Measurements from ENCODE around the gene HERPUD2. TPM values are rescaled to one million over a fixed set of nuclear protein-coding genes. Genes with fewer than 3 reads are reported as not detected.
"Not testable (repeated sequence)": the region's sequence is repeated elsewhere in the genome, so short reads cannot be mapped to it uniquely, and the experiment has no call there.

The HERPUD2 gene
- total and polyA plus RNA-seq, 2 donors (not counting 1 experiment from before 2014, with no cell fraction given), result 58.8 to 62.2 TPM

GRCh38 chr7:35700333-35700732 is 5.4 kb upstream of the HERPUD2 start:
- no peak for TF ChIP-seq EZH2 (IDR thresholded peaks at IDR 0.05; ENCODE audit: borderline replicate concordance, insufficient read depth, low read depth, low read length, poor library complexity, severe bottlenecking)
- TF ChIP-seq, protein P1, sequence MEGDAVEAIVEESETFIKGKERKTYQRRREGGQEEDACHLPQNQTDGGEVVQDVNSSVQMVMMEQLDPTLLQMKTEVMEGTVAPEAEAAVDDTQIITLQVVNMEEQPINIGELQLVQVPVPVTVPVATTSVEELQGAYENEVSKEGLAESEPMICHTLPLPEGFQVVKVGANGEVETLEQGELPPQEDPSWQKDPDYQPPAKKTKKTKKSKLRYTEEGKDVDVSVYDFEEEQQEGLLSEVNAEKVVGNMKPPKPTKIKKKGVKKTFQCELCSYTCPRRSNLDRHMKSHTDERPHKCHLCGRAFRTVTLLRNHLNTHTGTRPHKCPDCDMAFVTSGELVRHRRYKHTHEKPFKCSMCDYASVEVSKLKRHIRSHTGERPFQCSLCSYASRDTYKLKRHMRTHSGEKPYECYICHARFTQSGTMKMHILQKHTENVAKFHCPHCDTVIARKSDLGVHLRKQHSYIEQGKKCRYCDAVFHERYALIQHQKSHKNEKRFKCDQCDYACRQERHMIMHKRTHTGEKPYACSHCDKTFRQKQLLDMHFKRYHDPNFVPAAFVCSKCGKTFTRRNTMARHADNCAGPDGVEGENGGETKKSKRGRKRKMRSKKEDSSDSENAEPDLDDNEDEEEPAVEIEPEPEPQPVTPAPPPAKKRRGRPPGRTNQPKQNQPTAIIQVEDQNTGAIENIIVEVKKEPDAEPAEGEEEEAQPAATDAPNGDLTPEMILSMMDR (IDR thresholded peaks at IDR 0.05), result no peak
- peaks cover 6 to 10% of the 10 kb centered on the region in 2 donors for H3K4me1 ChIP-seq (ENCODE audit: control insufficient read depth in 2 of 2, insufficient read depth in 2 of 2, low read length in 2 of 2)
- no peaks in the 10 kb centered on the region for H3K9me3 Mint-ChIP-seq (ENCODE audit: insufficient read depth)
- CTCF ChIA-PET, result interaction anchor here (1.3 to 1.7 kb wide), 3 partner anchors 11 to 619 kb away, joined by 3 to 6 read pairs (median 3); no protein-coding TSS in a partner anchor
- ATAC-seq (ENCODE audit: low read depth) (no peak), DNase-seq (no peak)
- H3K4me3 ChIP-seq (ENCODE audit: control extremely low read depth in 1 of 5, extremely low read depth in 1 of 5, insufficient read depth in 1 of 5, low read depth in 2 of 5, low read length in 4 of 5), result no peak overlapping the region
- no peaks in the 10 kb centered on the region for H3K27me3 Mint-ChIP-seq
- H3K27ac ChIP-seq (ENCODE audit: low read length in 2 of 2), result no peak overlapping the region
- intact Hi-C loops (cut with micrococcal nuclease), result loop anchor here (10.0 kb wide), 1 partner anchor 274 kb away; no protein-coding TSS in a partner anchor
- no peak overlapping the region for H2AFZ ChIP-seq (ENCODE audit: insufficient read depth, low read depth, low read length, poor library complexity, severe bottlenecking)
- H4K20me1 ChIP-seq (ENCODE audit: control insufficient read depth, insufficient read depth, low read length, poor library complexity, severe bottlenecking), result no peaks in the 10 kb centered on the region
- H3K9me3 ChIP-seq (ENCODE audit: control extremely low read depth in 1 of 3, control insufficient read depth in 2 of 3, insufficient read depth in 1 of 3, low read length in 2 of 3), result no peaks in the 10 kb centered on the region
- H3K4me2 ChIP-seq (replicated peaks; ENCODE audit: low read depth, low read length, poor library complexity, severe bottlenecking), result no peak overlapping the region
- no peak overlapping the region for H3K4me3 Mint-ChIP-seq
- H3K27ac Mint-ChIP-seq, result no peak overlapping the region
- H3K27me3 ChIP-seq (replicated peaks in 1 of 4; ENCODE audit: control extremely low read depth in 1 of 4, control insufficient read depth in 3 of 4, insufficient read depth in 4 of 4, low read length in 3 of 4), result no peaks in the 10 kb centered on the region
- POLR2A ChIA-PET, result interaction anchor here (0.7 kb wide), 1 partner anchor 29 kb away, joined by 4 read pairs; no protein-coding TSS in a partner anchor
- no peak overlapping the region for H3K9ac ChIP-seq (ENCODE audit: low read length)
- H3K36me3 ChIP-seq (replicated peaks in 1 of 2; ENCODE audit: control extremely low read depth in 1 of 2, control insufficient read depth in 1 of 2, extremely low read depth in 1 of 2, insufficient read depth in 2 of 2, low read length in 1 of 2), result no peaks in the 10 kb centered on the region
- peaks cover 7% of the 10 kb centered on the region for H3K79me2 ChIP-seq (ENCODE audit: control insufficient read depth, insufficient read depth, low read length)
- peaks cover 12% of the 10 kb centered on the region for H3K4me1 Mint-ChIP-seq

DNA sequence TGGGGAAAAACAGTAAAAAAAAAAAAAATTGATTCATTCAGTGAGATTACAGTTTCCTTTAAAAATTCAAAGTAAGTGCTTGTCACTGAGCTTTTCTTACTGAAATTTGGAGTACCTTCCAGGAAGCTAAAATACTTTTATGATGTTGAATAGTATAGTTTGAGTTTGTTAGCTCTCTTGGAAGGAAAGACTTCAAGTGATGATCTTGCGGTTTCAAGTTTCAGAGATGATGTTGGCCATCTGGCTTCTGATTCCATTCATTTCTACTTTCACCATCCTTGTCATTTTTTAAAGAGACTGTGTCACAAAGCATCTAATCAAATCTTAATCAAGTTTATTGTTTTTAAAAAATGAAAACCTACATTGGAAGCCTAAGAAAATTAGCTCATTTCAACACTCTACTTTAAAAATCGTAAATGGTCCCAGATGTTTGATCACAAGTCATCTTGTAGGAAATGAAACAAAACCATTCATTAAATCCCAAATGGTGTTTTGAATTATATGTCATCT is 4.9 kb upstream of the HERPUD2 start:
- Mint-ChIP-seq H3K27me3 (no peaks in the 10 kb centered on the region), H3K4me1 (peaks cover 16% of the 10 kb centered on the region), H3K27ac (no peak overlapping the region), H3K4me3 (no peak overlapping the region), H3K9me3 (ENCODE audit: insufficient read depth) (no peaks in the 10 kb centered on the region)
- no peak for DNase-seq
- H3K4me2 ChIP-seq (replicated peaks; ENCODE audit: low read depth, low read length, poor library complexity, severe bottlenecking), result no peak overlapping the region
- peaks cover 6 to 10% of the 10 kb centered on the region in 2 donors for H3K4me1 ChIP-seq (ENCODE audit: control insufficient read depth in 2 of 2, insufficient read depth in 2 of 2, low read length in 2 of 2)
- no peaks in the 10 kb centered on the region for H3K9me3 ChIP-seq (ENCODE audit: control extremely low read depth in 1 of 3, control insufficient read depth in 2 of 3, insufficient read depth in 1 of 3, low read length in 2 of 3)
- H3K4me3 ChIP-seq (ENCODE audit: control extremely low read depth in 1 of 5, extremely low read depth in 1 of 5, insufficient read depth in 1 of 5, low read depth in 2 of 5, low read length in 4 of 5), result no peak overlapping the region
- no peak overlapping the region for H2AFZ ChIP-seq (ENCODE audit: insufficient read depth, low read depth, low read length, poor library complexity, severe bottlenecking)
- CTCF ChIA-PET, result interaction anchor here (1.4 to 2.1 kb wide), 3 partner anchors 10 to 620 kb away, joined by 3 to 9 read pairs (median 6); no protein-coding TSS in a partner anchor
- POLR2A ChIA-PET, result no interaction called here
- H3K27me3 ChIP-seq (replicated peaks in 1 of 4; ENCODE audit: control extremely low read depth in 1 of 4, control insufficient read depth in 3 of 4, insufficient read depth in 4 of 4, low read length in 3 of 4), result no peaks in the 10 kb centered on the region
- H3K27ac ChIP-seq (ENCODE audit: low read length in 2 of 2), result no peak overlapping the region
- no peaks in the 10 kb centered on the region for H3K36me3 ChIP-seq (replicated peaks in 1 of 2; ENCODE audit: control extremely low read depth in 1 of 2, control insufficient read depth in 1 of 2, extremely low read depth in 1 of 2, insufficient read depth in 2 of 2, low read length in 1 of 2)
- no peak for ATAC-seq (ENCODE audit: low read depth)
- H3K79me2 ChIP-seq (ENCODE audit: control insufficient read depth, insufficient read depth, low read length), result peaks cover 11% of the 10 kb centered on the region
- no peak for TF ChIP-seq EZH2 (IDR thresholded peaks at IDR 0.05; ENCODE audit: borderline replicate concordance, insufficient read depth, low read depth, low read length, poor library complexity, severe bottlenecking)
- intact Hi-C loops (cut with micrococcal nuclease), result loop anchor here (10.0 kb wide), 2 partner anchors 275 to 665 kb away; a partner anchor contains a TSS
- WGBS (ENCODE audit: insufficient coverage), result no CpG with 5 or more reads among the region's 2 CpGs
- H3K9ac ChIP-seq (ENCODE audit: low read length), result no peak overlapping the region
- H4K20me1 ChIP-seq (ENCODE audit: control insufficient read depth, insufficient read depth, low read length, poor library complexity, severe bottlenecking), result no peaks in the 10 kb centered on the region

- H3K9me3 Mint-ChIP-seq (ENCODE audit: insufficient read depth); H3K9ac ChIP-seq (ENCODE audit: low read length); DNase-seq; H3K27me3 Mint-ChIP-seq; H3K4me3 ChIP-seq (ENCODE audit: control extremely low read depth in 1 of 5, extremely low read depth in 1 of 5, insufficient read depth in 1 of 5, low read depth in 2 of 5, low read length in 4 of 5); H3K9me3 ChIP-seq (ENCODE audit: control extremely low read depth in 1 of 3, control insufficient read depth in 2 of 3, insufficient read depth in 1 of 3, low read length in 2 of 3); H3K27ac Mint-ChIP-seq; H3K4me2 ChIP-seq (replicated peaks; ENCODE audit: low read depth, low read length, poor library complexity, severe bottlenecking); H3K27ac ChIP-seq (ENCODE audit: low read length in 2 of 2); H3K36me3 ChIP-seq (replicated peaks in 1 of 2; ENCODE audit: control extremely low read depth in 1 of 2, control insufficient read depth in 1 of 2, extremely low read depth in 1 of 2, insufficient read depth in 2 of 2, low read length in 1 of 2); ATAC-seq (ENCODE audit: low read depth); POLR2A ChIA-PET; H3K4me3 Mint-ChIP-seq; H4K20me1 ChIP-seq (ENCODE audit: control insufficient read depth, insufficient read depth, low read length, poor library complexity, severe bottlenecking); H3K27me3 ChIP-seq (replicated peaks in 1 of 4; ENCODE audit: control extremely low read depth in 1 of 4, control insufficient read depth in 3 of 4, insufficient read depth in 4 of 4, low read length in 3 of 4); H2AFZ ChIP-seq (ENCODE audit: insufficient read depth, low read depth, low read length, poor library complexity, severe bottlenecking): not testable (repeated sequence)
- H3K4me1 ChIP-seq (ENCODE audit: control insufficient read depth in 2 of 2, insufficient read depth in 2 of 2, low read length in 2 of 2), result peaks cover 14 to 18% of the 10 kb centered on the region in 2 donors
- CTCF ChIA-PET, result interaction anchor here (1.2 to 2.1 kb wide), 4 partner anchors 11 to 106 kb away, joined by 3 to 9 read pairs (median 5); no protein-coding TSS in a partner anchor
- H3K79me2 ChIP-seq (ENCODE audit: control insufficient read depth, insufficient read depth, low read length), result peaks cover 26% of the 10 kb centered on the region
- H3K4me1 Mint-ChIP-seq, result peaks cover 24% of the 10 kb centered on the region
- 100% methylated on average over 2 of the region's 3 CpGs for WGBS (ENCODE audit: insufficient coverage)
- intact Hi-C loops (cut with micrococcal nuclease), result loop anchor here (10.0 kb wide), 1 partner anchor 666 kb away; a partner anchor contains a TSS
Observed at GRCh38 chr7:35698382-35698781, 3.4 kb upstream of the HERPUD2 start.
